GM10248 (cell line): ENCODE results near the gene NEU4.
A peak's percentile ranks its signal among the peaks of the same experiment; 100 is the strongest.

Experiments used
- CTCF ChIA-PET: fragments of 300-600 bp; sonication (Branson Sonifier 250); formaldehyde crosslinking; extraction: SDS; loops from one replicate; lab custom pipeline; 2021; ENCODE audit warnings: antibody characterized with exemption; lab: Yijun Ruan, JAX
- POLR2A ChIA-PET: fragments of 350-650 bp; sonication (Branson Sonifier 250); formaldehyde crosslinking; extraction: SDS; loops from one replicate; lab custom pipeline; 2020; ENCODE audit warnings: antibody characterized with exemption; lab: Yijun Ruan, JAX
- DNase-seq: peaks from one replicate; pipeline ENCODE4 v3.0.0; 2012; ENCODE audit errors: extremely low spot score
- CTCF ChIP-seq: IDR thresholded peaks from 2 replicates; pipeline ENCODE4 v1.5.1; 2012; ENCODE audit warnings: mild to moderate bottlenecking, low read depth; ENCODE audit errors: extremely low read depth, missing control alignments, control extremely low read depth

Gene NEU4

GRCh38 chr2:241852981-241853631 is 44.1 kb downstream of the NEU4 start:
- DNase-seq: peak; percentile 13
- ChIA-PET CTCF (interaction anchor here (1.9 kb wide), 1 partner anchor 25 kb away, joined by 4 read pairs; no protein-coding TSS in a partner anchor), POLR2A (no interaction called here)
- TF ChIP-seq CTCF: no peak

- ChIA-PET CTCF (interaction anchor here (1.9 kb wide), 1 partner anchor 25 kb away, joined by 4 read pairs; no protein-coding TSS in a partner anchor), POLR2A (no interaction called here)
- peak; percentile 19 for DNase-seq
- TF ChIP-seq CTCF: no peak
Observed at GRCh38 chr2:241853651-241854341, 44.8 kb downstream of the NEU4 start.

GRCh38 chr2:241854342-241855244 is 45.6 kb downstream of the NEU4 start:
- no peak for TF ChIP-seq CTCF
- POLR2A ChIA-PET: interaction anchor here (0.6 to 0.7 kb wide), 2 partner anchors 13 to 148 kb away, joined by 4 to 5 read pairs; no protein-coding TSS in a partner anchor
- no peak for DNase-seq
- CTCF ChIA-PET: interaction anchor here (1.9 kb wide), 1 partner anchor 24 kb away, joined by 4 read pairs; no protein-coding TSS in a partner anchor

- DNase-seq: no peak
- TF ChIP-seq CTCF: no peak
- CTCF ChIA-PET: interaction anchor here (0.8 to 1.9 kb wide), 4 partner anchors 12 to 24 kb away, joined by 3 to 6 read pairs (median 4); no protein-coding TSS in a partner anchor
- POLR2A ChIA-PET: interaction anchor here (0.6 to 1.3 kb wide), 2 partner anchors 11 to 13 kb away, joined by 4 to 5 read pairs; no protein-coding TSS in a partner anchor
Observed at GRCh38 chr2:241855245-241855887, 46.4 kb downstream of the NEU4 start.

- TF ChIP-seq CTCF: no peak
- ChIA-PET POLR2A (interaction anchor here (1.3 kb wide), 1 partner anchor 12 kb away, joined by 5 read pairs; no protein-coding TSS in a partner anchor), CTCF (interaction anchor here (0.8 to 1.8 kb wide), 4 partner anchors 12 to 23 kb away, joined by 3 to 6 read pairs (median 4); no protein-coding TSS in a partner anchor)
- DNase-seq: no peak
Observed at GRCh38 chr2:241855888-241856422, 47.0 kb downstream of the NEU4 start.
